ENCODE data around the gene CD200R1L.
"Not testable (repeated sequence)": the region's sequence is repeated elsewhere in the genome, so short reads cannot be mapped to it uniquely, and the experiment has no call there.

CD200R1L gene, protein sequence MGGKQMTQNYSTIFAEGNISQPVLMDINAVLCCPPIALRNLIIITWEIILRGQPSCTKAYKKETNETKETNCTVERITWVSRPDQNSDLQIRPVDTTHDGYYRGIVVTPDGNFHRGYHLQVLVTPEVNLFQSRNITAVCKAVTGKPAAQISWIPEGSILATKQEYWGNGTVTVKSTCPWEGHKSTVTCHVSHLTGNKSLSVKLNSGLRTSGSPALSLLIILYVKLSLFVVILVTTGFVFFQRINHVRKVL

GRCh38 chr3:112846764-112847163 is at the start of gene CD200R1L:
Gene CD200R1L (minus strand): TSS chr3:112846864. CDS start chr3:112829367, 17,497 bp downstream.
- DNase-seq (ENCODE audit: low read depth), result no peak

- no peak for DNase-seq (ENCODE audit: low read depth)
Observed at GRCh38 chr3:112894258-112894657, 47.6 kb upstream of the CD200R1L start.

GRCh38 chr3:112889357-112889756 is 42.7 kb upstream of the CD200R1L start:
- DNase-seq (ENCODE audit: low read depth), result no peak

DNA sequence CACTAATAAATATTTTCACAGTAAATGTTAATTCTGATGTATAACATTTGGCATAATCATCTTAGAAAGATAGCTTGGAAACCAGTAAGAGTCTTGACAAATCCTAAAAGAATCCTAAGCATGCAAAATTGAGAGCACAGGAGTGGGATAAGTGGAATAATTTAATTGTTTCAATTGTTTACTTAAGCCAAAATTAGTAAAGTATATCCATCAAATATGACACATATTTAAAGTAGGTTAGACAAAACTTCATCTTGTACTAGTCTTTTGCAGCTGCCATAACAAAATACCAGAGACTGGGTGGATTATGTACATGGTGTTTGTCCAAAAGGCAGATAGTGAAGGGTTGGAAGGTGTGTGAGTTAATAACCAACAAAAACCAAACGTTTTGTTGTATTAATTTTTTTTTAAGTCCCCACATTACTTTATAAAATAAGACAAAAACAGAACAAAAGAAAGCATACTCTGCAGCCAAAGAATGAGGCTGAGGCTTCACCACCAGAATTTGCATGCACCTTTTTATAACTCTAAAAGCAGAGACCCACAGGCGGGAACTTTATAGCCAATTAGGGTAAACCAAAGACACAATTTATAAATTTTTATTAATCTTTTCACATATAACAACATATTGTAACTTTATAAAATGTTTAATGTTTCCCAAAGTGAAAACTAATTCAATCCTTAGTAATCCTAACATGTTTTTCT is 41.9 kb upstream of the CD200R1L start:
- DNase-seq (ENCODE audit: low read depth), result no peak

- no peak for DNase-seq (ENCODE audit: low read depth)
Observed at GRCh38 chr3:112884678-112885290, 38.1 kb upstream of the CD200R1L start.

DNA sequence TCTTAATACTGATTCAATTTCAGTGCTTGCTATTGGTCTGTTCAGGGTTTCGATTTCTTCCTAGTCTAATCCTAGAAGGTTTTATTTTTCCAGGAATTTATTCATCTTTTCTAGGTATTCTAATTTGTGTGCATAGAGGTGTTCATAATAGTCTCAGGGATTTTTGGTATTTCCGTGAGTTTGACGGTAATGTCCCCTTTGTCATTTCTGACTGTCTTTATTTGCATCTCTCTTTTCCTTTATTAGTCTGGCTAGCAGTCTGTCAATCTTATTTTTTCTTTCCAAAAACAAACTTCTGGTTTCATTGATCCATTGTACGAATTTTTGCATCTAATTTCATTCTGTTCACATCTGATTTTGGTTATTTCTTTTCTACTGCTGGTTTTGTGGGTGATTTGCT is 35.2 kb upstream of the CD200R1L start:
- DNase-seq (ENCODE audit: low read depth), result no peak

DNA sequence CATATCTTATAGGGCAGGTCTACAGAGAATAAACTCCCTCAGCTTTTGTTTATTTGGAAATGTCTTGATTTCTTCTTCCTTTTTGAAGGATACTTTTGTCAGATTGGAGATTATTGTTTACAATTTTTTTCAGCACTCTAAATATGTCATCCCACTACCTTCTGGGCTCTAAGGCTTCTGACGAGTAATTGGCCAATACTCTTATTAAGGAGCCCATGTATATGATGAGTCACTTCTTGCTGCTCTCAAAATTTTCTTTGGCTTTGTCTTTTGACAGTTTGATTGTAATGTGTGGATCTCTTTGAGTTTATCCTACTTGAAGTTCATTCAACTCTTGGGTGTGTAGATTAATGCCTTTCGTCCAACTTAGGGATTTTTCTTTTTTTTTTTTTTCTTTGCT is 28.9 kb upstream of the CD200R1L start:
- DNase-seq (ENCODE audit: low read depth), result no peak

GRCh38 chr3:112874725-112875124 is 28.1 kb upstream of the CD200R1L start:
- DNase-seq (ENCODE audit: low read depth), result no peak

- DNase-seq (ENCODE audit: low read depth), result no peak
Observed at GRCh38 chr3:112873632-112874031, 27.0 kb upstream of the CD200R1L start.

DNA sequence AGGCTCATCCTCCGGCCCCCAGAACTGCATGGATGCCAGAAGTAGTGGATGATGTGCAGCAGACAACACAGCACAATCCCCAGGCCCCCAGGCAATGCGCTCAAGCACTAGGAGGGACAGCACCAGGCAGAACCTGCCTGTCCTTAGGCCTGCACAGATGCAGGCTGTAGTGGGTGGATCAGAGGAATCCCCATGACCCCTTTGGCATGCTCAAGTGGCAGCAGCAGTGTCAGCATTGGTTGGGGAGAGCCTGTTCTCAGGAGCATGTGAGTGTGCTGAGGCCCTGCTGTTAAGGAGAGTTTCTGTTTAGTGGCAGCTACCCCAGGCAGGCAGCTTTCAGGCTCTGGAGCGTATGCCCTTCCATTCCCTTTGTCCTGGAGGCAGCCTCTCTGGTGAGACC is 25.1 kb upstream of the CD200R1L start:
- DNase-seq (ENCODE audit: low read depth), result no peak

DNA sequence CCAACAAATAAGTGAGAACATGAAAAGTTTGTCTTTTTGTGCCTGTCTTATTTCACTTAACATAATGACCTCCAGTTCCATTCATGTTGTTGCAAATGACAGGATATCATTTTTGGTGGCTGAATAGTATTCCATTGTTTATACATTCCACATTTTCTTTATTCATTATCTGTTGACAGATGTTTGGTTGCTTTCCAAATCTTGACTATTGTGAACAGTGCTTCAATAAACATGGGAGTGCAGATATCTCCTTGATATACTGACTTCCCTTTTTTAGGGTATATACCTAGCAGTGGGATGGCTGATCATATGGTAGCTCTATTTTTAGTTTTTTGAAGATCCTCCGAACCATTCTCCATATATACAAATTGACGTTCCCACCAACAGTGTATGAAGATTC is 19.1 kb upstream of the CD200R1L start:
- no peak for DNase-seq (ENCODE audit: low read depth)

GRCh38 chr3:112860898-112861297 is 14.2 kb upstream of the CD200R1L start:
- no peak for DNase-seq (ENCODE audit: low read depth)

GRCh38 chr3:112858410-112859069 is 11.9 kb upstream of the CD200R1L start:
- DNase-seq (ENCODE audit: low read depth), result no peak

GRCh38 chr3:112857526-112857925 is 10.9 kb upstream of the CD200R1L start:
- DNase-seq (ENCODE audit: low read depth), result no peak

DNA sequence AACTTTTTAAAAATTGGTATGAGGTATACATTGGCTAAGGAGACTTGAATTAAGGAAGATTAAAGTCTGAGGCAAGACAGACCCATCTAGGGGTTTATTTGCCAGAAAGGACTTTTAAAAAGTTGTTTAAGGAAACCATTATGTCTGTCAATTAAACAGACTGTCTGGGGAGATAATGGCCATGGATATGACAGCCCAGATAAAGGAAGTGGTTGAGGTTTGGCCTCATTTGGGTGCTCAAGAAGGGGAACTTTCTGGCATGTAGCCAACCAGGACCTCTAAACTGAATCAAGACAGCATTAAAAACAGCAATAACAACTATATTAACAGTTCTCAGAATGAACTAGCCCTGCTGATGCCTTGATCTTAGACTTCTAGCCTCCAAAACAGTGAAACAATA is 9.9 kb upstream of the CD200R1L start:
- no peak for DNase-seq (ENCODE audit: low read depth)

- DNase-seq (ENCODE audit: low read depth), result no peak
Observed at GRCh38 chr3:112855883-112856282, 9.2 kb upstream of the CD200R1L start.

- not testable (repeated sequence) for DNase-seq (ENCODE audit: low read depth)
Observed at GRCh38 chr3:112855074-112855473, 8.4 kb upstream of the CD200R1L start.

- no peak for DNase-seq (ENCODE audit: low read depth)
Observed at GRCh38 chr3:112848196-112848595, 1.5 kb upstream of the CD200R1L start.

GRCh38 chr3:112847692-112848091 is 1.0 kb upstream of the CD200R1L start:
- peak; percentile 8 for DNase-seq (ENCODE audit: low read depth)

GRCh38 chr3:112845772-112846171 is 892 bp downstream of the CD200R1L start:
- DNase-seq (ENCODE audit: low read depth), result no peak

DNA sequence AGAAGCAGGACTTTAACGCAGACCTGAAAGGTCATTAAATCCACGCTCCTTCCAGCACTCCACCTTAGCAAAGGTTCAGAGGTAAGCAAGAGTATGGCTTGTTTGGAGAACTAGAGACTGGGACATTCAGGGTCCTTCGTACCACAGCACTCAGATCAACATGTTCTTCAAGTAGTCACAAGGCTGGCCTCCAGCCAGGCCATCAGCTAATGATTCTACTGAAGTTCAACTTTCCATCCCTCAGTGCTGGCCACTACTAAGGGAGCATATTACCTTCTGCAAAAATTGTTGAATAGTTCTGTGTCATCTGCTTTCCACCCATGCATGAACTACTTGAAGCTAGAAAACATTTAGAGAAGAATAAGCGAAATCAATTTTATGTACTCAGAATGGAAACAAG is 17.6 kb downstream of the CD200R1L start:
- no peak for DNase-seq (ENCODE audit: low read depth)

All from activated T-cell treated with anti-CD3 and anti-CD28 coated beads for 1 hour (primary cell).